ENCODE measurements around the gene HES7. TPM values are rescaled to one million over a fixed set of nuclear protein-coding genes. Genes with fewer than 3 reads are reported as not detected.

Gene HES7
- polyA plus RNA-seq, 1 donor from 2014 or later, result 15.3 TPM

DNA sequence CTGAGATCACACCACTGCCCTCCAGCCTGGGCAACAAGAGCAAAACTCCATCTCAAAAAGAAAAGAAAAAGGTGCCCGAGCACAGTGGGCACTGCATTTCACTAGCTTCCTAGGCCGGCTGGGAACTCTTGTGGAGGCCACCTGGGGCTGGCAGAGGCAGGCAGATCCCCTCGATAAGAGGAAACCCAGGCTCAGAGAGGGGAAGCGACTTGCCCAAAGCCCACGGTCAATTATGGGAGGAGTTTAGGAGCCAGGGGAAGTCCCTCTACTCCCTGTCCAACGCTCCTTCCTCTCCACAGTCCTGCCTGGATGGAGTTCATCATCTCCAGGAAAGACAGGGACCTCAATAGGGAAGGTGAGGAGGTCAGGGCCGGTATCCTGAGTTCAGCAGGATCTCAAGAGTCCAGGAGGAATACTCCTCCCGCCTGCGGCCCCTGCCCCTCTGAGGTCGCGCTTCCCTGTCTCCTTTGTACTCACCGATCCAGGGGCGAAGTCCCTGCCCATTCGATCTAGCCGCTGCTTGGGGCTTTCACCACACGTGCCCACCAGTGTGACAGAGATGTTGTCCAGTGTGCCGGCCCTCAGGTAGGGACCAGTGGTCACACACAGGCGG lies 6.4 kb downstream of the HES7 start:
- Histone ChIP-seq H3K9me2 (ENCODE audit: insufficient read depth, low read length) (no peaks in the 10 kb centered on the region), H3F3A (ENCODE audit: insufficient read depth, low read length, poor library complexity, severe bottlenecking) (peaks cover 12% of the 10 kb centered on the region), H3K79me2 (replicated peaks; ENCODE audit: insufficient read depth, low read length) (no peaks in the 10 kb centered on the region), H3K27ac (ENCODE audit: low read length) (peak overlapping the region; percentile 79), H3K4me2 (ENCODE audit: low read length) (peak overlapping the region; percentile 91), H3K4me3 (ENCODE audit: low read length) (peak overlapping the region; percentile 88), H3K9ac (ENCODE audit: low read length) (peak overlapping the region; percentile 80), H3K36me3 (ENCODE audit: insufficient read depth, low read length) (no peaks in the 10 kb centered on the region), H2AFZ (ENCODE audit: low read depth, low read length) (peak overlapping the region; percentile 45), H4K20me1 (ENCODE audit: insufficient read depth) (peaks cover 6% of the 10 kb centered on the region), H3K27me3 (ENCODE audit: insufficient read depth, low read depth, low read length) (peaks cover 58% of the 10 kb centered on the region), H3K9me3 (ENCODE audit: low read length) (no peaks in the 10 kb centered on the region)
- TF ChIP-seq EZH2 (IDR thresholded peaks at IDR 0.05; ENCODE audit: borderline replicate concordance, insufficient read depth, low read length, poor library complexity, severe bottlenecking), result no peak
- TF ChIP-seq, protein P1, sequence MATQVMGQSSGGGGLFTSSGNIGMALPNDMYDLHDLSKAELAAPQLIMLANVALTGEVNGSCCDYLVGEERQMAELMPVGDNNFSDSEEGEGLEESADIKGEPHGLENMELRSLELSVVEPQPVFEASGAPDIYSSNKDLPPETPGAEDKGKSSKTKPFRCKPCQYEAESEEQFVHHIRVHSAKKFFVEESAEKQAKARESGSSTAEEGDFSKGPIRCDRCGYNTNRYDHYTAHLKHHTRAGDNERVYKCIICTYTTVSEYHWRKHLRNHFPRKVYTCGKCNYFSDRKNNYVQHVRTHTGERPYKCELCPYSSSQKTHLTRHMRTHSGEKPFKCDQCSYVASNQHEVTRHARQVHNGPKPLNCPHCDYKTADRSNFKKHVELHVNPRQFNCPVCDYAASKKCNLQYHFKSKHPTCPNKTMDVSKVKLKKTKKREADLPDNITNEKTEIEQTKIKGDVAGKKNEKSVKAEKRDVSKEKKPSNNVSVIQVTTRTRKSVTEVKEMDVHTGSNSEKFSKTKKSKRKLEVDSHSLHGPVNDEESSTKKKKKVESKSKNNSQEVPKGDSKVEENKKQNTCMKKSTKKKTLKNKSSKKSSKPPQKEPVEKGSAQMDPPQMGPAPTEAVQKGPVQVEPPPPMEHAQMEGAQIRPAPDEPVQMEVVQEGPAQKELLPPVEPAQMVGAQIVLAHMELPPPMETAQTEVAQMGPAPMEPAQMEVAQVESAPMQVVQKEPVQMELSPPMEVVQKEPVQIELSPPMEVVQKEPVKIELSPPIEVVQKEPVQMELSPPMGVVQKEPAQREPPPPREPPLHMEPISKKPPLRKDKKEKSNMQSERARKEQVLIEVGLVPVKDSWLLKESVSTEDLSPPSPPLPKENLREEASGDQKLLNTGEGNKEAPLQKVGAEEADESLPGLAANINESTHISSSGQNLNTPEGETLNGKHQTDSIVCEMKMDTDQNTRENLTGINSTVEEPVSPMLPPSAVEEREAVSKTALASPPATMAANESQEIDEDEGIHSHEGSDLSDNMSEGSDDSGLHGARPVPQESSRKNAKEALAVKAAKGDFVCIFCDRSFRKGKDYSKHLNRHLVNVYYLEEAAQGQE (IDR thresholded peaks at IDR 0.05; ENCODE audit: borderline replicate concordance), result no peak
- TF ChIP-seq, protein P2, sequence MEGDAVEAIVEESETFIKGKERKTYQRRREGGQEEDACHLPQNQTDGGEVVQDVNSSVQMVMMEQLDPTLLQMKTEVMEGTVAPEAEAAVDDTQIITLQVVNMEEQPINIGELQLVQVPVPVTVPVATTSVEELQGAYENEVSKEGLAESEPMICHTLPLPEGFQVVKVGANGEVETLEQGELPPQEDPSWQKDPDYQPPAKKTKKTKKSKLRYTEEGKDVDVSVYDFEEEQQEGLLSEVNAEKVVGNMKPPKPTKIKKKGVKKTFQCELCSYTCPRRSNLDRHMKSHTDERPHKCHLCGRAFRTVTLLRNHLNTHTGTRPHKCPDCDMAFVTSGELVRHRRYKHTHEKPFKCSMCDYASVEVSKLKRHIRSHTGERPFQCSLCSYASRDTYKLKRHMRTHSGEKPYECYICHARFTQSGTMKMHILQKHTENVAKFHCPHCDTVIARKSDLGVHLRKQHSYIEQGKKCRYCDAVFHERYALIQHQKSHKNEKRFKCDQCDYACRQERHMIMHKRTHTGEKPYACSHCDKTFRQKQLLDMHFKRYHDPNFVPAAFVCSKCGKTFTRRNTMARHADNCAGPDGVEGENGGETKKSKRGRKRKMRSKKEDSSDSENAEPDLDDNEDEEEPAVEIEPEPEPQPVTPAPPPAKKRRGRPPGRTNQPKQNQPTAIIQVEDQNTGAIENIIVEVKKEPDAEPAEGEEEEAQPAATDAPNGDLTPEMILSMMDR (IDR thresholded peaks at IDR 0.05; ENCODE audit: poor library complexity, severe bottlenecking), result no peak
- no peak for TF ChIP-seq RAD21 (conservative IDR thresholded peaks at IDR 0.05)
- TF ChIP-seq SMC3 (conservative IDR thresholded peaks at IDR 0.05; ENCODE audit: poor library complexity), result no peak
- TF ChIP-seq MXI1 (conservative IDR thresholded peaks at IDR 0.05; ENCODE audit: poor library complexity, severe bottlenecking), result no peak
- no peak for TF ChIP-seq EP300 (conservative IDR thresholded peaks at IDR 0.05; ENCODE audit: poor library complexity, severe bottlenecking)
- no peak for TF ChIP-seq POLR2AphosphoS5 (IDR thresholded peaks at IDR 0.05)
- no peak for TF ChIP-seq TAF1 (IDR thresholded peaks at IDR 0.05; ENCODE audit: low read depth)

DNA sequence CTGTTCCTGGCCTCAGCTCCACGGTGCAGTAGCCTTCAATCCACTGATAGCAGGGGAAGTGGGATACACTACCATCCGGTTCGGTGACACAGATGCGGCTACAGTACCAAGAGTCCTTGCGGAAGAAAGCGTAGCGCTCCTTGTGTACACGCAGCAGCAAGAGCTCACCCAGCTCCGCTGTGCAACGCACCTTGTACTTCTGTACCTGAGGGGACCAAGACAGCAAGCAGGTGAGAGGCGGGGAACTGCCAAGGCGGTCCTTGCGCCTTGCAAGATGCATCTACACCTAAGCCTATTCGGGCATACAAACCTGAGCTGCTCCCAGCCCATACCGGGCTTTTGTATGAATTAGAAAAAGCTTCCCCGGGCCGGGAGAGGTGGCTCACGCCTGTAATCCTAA lies 7.1 kb downstream of the HES7 start:
- Histone ChIP-seq H3K27ac (ENCODE audit: low read length) (no peak overlapping the region), H3K27me3 (ENCODE audit: insufficient read depth, low read depth, low read length) (peaks cover 57% of the 10 kb centered on the region), H3K9me3 (ENCODE audit: low read length) (no peaks in the 10 kb centered on the region), H3K36me3 (ENCODE audit: insufficient read depth, low read length) (no peaks in the 10 kb centered on the region), H2AFZ (ENCODE audit: low read depth, low read length) (no peak overlapping the region), H3K4me2 (ENCODE audit: low read length) (no peak overlapping the region), H3K9me2 (ENCODE audit: insufficient read depth, low read length) (no peaks in the 10 kb centered on the region), H3K79me2 (replicated peaks; ENCODE audit: insufficient read depth, low read length) (no peaks in the 10 kb centered on the region), H4K20me1 (ENCODE audit: insufficient read depth) (peaks cover 6% of the 10 kb centered on the region), H3K4me3 (ENCODE audit: low read length) (no peak overlapping the region), H3F3A (ENCODE audit: insufficient read depth, low read length, poor library complexity, severe bottlenecking) (peaks cover 12% of the 10 kb centered on the region), H3K9ac (ENCODE audit: low read length) (no peak overlapping the region)
- TF ChIP-seq POLR2AphosphoS5 (IDR thresholded peaks at IDR 0.05), result no peak
- no peak for TF ChIP-seq EP300 (conservative IDR thresholded peaks at IDR 0.05; ENCODE audit: poor library complexity, severe bottlenecking)
- TF ChIP-seq MXI1 (conservative IDR thresholded peaks at IDR 0.05; ENCODE audit: poor library complexity, severe bottlenecking), result no peak
- TF ChIP-seq EZH2 (IDR thresholded peaks at IDR 0.05; ENCODE audit: borderline replicate concordance, insufficient read depth, low read length, poor library complexity, severe bottlenecking), result no peak
- no peak for TF ChIP-seq TAF1 (IDR thresholded peaks at IDR 0.05; ENCODE audit: low read depth)
- no peak for TF ChIP-seq RAD21 (conservative IDR thresholded peaks at IDR 0.05)

All from neural cell (in vitro differentiated cells).